22Rv1 (cell line): ENCODE data around the gene ORC2.
"Not testable (repeated sequence)": the region's sequence is repeated elsewhere in the genome, so short reads cannot be mapped to it uniquely, and the experiment has no call there.

Experiments used
- H3K27ac ChIP-seq: fragments of 450-650 bp; 2 replicates; pipeline ENCODE4 v1.5.1; 2017
- CTCF ChIP-seq: fragments of 450-650 bp; IDR thresholded peaks from 2 replicates; pipeline ENCODE4 v1.5.1; 2017; ENCODE audit warnings: mild to moderate bottlenecking
- ZFX ChIP-seq: fragments of 450-650 bp; IDR thresholded peaks from 2 replicates; pipeline ENCODE4 v1.6.1; 2017; ENCODE audit warnings: antibody characterized with exemption, borderline replicate concordance

ORC2 gene

GRCh38 chr2:200901459-200902072 is 61.9 kb downstream of the ORC2 start:
- H3K27ac ChIP-seq = no peak overlapping the region
- TF ChIP-seq CTCF = peak; percentile 80
- no peak for TF ChIP-seq ZFX

GRCh38 chr2:200899482-200899881 is 64.0 kb downstream of the ORC2 start:
- no peak overlapping the region for H3K27ac ChIP-seq
- TF ChIP-seq ZFX (no peak), CTCF (no peak)

GRCh38 chr2:200888704-200889625 is 74.5 kb downstream of the ORC2 start, which contains the start of the genes NIF3L1 and PPIL3:
NIF3L1 (plus strand) TSS chr2:200889371; CDS start chr2:200891944, 2,573 bp downstream.
PPIL3 (minus strand) TSS chr2:200889077; CDS start chr2:200887615, 1,462 bp downstream.
- TF ChIP-seq CTCF (no peak), ZFX (no peak)
- peak within 1 kb of the TSS; percentile 99 for H3K27ac ChIP-seq

GRCh38 chr2:200881715-200882249 is 81.7 kb downstream of the ORC2 start:
- not testable (repeated sequence) for H3K27ac ChIP-seq

- TF ChIP-seq ZFX (no peak), CTCF (no peak)
- H3K27ac ChIP-seq = no peak overlapping the region
These were observed 85.1 kb downstream of the ORC2 start for GRCh38 chr2:200878289-200878880.

- TF ChIP-seq ZFX = no peak
- TF ChIP-seq CTCF = no peak
- no peak overlapping the region for H3K27ac ChIP-seq
These were observed 86.0 kb downstream of the ORC2 start for GRCh38 chr2:200877443-200877842.

- no peak for TF ChIP-seq ZFX
- no peak for TF ChIP-seq CTCF
- H3K27ac ChIP-seq = no peak overlapping the region
These were observed 89.9 kb downstream of the ORC2 start for GRCh38 chr2:200873560-200873959.
